GM18951 (cell line): Measurements from ENCODE around the gene MNX1.

Source experiments
- POLR2A ChIP-seq: IDR thresholded peaks from 4 replicates; pipeline ENCODE4 v1.6.1; 2011; ENCODE audit warnings: mild to moderate bottlenecking; ENCODE audit not compliant: insufficient read length, insufficient read depth; ENCODE audit errors: extremely low read depth
- in situ Hi-C: fragments of 300-500 bp; cut with MboI; formaldehyde crosslinking; loops from one replicate; pipeline ENCODE4 v1.12.0; 2022; ENCODE audit warnings: low sequenced_read_pairs, mixed read lengths, inconsistent platforms; ENCODE audit not compliant: unreplicated experiment

MNX1 gene

DNA sequence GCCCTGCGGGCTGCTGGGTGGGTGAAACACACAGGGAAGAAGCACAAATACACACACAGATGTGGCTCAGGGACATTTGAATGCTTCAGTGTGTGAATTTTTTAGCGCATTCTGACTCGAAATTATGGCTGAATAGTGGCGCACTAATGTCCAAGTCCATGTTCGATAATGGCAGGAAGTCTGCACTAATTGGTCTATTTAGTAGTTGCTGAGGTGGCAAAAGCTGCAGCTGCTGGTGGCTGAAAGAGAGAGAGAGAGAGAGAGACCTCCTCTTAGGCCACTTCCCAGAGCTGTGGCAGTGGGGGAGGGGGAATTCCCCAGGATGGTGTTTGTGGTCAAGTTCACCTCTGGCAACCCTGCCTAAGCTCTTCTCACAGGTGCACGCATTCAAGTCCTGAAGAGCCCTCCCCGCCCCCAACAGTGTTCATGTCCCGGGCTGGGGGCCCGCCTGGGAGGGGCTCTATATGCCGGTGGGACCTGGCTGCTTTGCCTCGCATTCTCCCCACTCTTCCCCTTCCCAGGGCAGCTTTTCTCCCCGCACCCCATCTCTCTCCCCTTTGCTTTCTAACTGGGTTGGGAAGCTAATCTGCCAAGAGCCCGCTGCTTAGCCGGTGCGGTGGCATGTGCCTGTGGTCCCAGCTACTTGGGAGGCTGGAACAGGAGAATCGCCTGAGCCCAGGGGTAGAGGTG lies 6.0 kb upstream of the MNX1 start:
- TF ChIP-seq POLR2A, result peak; percentile 26
- in situ Hi-C loops, result no loop called here

DNA sequence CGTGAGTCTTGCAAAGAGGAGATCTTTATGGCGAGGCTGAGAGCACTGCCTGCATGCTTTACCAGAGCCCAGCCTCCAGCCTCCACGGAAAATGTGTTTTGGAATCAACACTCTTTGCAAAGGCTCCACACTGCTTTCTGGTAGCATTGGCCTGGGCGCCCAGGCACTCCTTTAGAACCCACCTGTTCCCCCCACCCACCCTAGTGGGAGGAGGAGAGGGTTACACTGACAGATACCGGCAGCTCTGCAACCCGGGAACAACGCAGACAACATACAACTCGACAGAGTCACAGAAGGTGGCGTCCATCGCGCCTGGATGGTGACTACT lies 5.5 kb upstream of the MNX1 start:
- in situ Hi-C loops, result no loop called here
- no peak for TF ChIP-seq POLR2A

DNA sequence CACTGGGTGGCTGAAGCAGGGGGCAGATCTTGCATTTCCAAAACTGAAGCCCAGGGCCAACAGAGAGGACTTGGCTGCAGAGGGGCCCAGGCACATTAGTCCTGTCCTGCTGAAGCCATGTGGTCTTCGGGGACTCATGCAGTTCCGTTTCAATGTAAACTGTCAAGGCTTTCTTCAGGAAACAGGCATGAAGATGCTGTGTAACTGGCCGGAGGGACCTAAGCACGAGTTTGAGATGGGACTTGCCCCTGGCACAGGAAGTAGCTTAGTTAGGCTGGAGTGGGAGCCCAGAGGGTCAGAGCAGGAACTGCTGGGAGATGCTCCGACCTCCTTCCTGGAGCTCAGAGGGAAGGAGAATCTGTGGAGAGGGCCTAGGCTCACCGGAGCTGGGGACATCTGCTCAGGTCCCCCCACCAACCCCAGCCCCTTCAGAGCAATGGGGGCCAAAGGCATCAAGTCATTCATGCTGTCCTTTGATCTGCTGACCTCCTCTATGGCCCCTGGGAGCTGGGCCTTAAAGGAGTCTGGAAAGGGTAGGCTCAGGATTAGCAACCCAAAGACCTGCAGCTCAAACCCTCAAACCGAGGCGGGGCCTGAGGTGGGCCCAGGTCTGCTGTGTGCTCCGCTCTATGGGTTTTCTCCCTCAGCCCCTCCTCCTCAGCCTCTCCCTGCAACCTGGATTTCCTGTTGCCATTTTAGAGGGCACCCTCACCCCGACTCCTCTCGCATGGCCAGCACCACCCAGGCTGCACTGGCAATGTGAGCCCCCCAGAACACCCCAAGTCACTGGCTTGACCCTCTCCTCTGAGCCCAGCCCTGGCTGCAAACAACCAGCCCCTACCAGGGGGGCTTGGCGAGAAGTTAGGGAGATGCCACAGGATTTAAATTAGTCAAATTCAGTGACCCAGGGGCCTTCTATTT lies 4.4 kb upstream of the MNX1 start:
- TF ChIP-seq POLR2A, result no peak

GRCh38 chr7:157013602-157014549 lies 3.4 kb upstream of the MNX1 start:
- no peak for TF ChIP-seq POLR2A
- in situ Hi-C loops, result no loop called here

More for the DNA sequence above, 4.4 kb upstream of the MNX1 start:
- in situ Hi-C loops, result no loop called here

DNA sequence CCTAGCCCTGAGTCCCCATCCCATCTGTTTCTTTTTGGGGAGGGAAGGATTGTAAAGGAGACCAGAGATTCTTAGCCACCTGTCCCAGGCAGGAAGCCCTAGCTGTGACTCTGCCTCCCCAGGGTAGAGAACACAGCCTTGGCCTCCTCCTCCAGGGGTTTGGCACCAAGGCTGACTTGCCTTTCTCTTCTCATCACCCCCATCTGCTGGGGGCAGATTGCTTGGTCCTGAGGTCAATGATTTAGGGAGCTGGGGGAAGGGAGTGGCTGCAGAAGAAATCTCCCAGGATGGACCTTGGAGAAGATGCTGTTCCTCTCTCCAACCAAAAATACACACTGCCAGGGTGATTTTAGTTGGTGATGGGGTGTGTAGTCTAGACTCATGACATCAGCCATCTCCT lies 2.6 kb upstream of the MNX1 start:
- in situ Hi-C loops, result no loop called here
- TF ChIP-seq POLR2A, result no peak

DNA sequence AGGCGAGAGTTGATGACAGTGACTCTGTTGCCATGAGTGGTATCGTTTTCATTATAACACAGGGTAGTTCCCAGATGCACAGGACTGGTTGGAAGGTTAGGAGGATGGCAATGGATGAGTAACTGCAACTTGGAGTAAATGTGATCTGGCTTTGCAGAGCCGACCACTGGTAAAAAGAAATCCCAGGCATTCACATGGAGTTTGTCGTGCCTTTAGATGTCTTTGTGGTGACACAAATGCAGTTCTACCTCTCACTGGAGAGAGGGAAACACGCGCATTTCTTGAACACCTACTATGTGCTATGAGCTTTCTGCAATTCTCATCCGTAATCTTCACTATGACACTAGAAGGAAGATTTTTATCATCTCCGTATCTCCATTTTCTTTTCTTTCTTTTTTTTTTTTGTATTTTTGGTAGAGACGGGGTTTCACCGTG lies 1.7 kb upstream of the MNX1 start:
- in situ Hi-C loops, result no loop called here
- TF ChIP-seq POLR2A, result no peak

DNA sequence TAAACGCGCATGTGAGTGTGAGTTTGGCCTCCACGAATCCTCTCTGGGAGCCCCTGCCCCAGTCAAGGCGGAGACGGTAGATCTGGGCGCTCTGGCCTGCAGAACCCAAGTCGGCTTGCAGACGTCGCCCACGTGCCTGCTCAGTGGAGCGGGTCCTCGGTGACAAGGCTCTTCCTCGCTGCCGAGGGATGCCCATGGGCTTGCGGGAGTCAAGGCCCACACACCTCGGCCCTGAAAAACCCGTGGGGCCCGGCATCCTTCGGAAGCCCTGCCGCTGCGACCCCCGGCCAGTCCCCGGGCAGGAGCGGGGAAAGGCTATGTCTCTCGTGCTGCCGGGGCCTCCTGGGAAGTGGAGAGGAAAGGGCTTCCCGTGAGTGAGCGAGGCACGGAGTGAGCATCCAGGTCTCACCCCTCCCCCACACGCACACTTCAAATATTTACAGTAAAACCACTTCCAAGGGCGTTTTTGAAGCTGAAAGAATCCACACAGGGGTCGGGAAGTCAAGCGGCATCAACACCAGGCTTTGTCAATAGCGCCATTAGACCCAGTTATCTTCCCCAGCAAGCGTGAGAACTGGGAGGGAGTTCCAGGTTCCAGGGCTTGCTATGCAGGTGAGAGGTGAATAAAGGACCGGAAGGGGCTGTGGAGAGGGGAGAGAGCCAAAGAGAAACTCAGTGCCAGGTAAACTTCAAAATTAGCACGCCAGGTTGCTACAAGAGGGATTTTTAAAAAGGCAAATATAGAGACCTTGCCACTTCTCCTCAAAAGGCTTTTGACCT lies 1.1 kb upstream of the MNX1 start:
- no peak for TF ChIP-seq POLR2A
- in situ Hi-C loops, result no loop called here

DNA sequence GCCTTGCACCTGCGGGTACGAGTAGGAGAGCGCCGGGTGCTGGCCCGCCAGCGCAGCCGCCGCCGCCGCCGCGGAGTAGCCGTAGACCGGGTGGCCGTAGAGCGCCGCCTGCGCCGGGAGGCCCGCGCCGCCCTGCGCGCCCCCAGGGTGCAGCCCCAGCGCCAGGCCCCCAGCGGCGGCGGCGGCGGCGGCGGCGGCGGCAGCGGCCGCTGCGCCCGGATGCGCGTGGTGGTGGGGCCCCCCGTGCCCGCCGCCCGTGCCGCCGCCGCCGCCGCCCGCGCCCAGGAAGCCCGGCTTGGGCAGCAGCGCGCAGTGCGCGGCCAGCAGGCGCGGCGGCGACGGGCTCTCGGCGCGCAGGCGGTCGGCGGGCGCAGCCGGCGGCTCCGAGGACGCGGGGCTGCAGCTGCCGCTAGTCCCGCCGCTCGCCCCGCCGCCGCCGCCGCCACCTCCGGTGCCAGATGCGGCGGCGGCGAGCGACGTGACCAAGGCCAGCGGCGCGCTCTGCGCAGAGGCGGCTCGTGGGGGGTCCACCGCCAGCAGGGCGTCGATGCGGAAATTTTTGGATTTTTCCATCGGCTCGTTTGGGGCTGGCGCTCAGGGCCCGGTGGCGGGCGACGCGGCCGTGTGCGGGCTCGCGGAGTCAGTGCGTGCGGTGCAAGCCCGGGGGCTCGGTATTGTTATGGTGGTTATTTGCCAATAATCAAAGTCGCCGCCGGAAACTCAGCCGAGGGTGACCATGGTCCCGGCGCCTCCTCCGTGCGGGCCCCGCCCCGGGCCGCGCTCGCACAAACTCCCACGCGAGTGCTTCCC lies 480 bp downstream of the MNX1 start:
- no peak for TF ChIP-seq POLR2A
- in situ Hi-C loops, result no loop called here

DNA sequence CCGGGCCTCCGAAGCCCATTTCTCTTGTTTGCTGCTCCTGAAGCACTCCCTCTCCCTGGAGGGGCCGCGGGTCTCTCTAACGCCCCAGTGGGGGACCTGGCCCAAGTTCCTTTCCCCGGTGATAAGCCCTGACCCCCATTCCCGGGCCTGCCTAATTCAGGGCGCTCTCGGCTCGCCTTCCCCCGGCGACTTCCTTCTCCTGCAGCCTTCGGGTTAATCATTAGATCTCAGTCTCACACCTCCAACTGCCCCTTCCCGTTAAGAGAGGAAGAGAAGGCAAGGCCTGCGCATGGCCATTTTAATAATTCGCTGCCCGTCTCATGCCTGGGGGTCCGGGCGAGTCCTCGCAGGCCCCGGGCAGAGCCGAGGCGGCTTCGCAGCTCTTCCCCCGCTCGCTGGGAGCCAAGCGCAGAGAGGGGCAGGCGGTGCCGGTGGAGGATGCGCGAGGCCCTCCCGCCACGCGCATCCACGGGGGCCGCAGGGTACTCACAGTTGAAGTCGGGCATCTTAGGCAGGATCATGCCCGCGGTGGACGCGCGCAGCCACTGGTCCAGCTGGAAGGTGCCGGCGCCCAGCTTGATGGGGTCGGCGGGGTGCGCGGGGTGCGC lies 1.2 kb downstream of the MNX1 start:
- peak; percentile 59 for TF ChIP-seq POLR2A
- in situ Hi-C loops, result no loop called here

- TF ChIP-seq POLR2A, result peak; percentile 3
- in situ Hi-C loops, result no loop called here
Measured at GRCh38 chr7:157008206-157009169, 2.0 kb downstream of the MNX1 start.

DNA sequence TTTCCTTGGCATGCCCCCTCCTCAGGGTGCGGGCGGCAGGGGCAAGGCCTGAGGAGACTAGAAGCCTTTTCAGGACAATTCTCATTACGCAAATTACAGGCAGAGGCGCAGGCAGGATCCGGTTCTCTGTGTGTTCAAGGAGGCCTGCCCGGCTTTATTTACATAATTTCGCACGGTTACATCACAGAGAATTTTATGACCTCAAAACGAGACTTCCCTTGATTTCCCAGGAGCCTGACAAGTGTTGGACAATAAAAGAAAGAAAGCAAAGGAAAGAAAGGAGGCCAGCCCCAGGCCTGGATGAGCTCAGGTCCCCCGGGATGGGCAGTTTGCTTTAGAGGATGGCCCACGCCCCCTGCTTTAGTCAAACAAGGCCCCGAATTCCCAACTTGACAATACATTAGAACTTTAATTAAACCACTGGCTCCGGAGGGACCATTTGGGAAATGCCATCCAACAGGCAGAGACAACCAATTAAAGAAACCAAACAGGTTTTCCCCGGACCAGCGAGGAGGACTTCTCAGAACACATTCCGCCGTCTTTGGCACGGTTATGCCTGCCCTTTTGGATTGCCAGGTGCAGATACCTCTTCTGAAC lies 2.9 kb downstream of the MNX1 start:
- in situ Hi-C loops, result no loop called here
- TF ChIP-seq POLR2A, result peak; percentile 14
